ENCODE results near the gene PPP2R2B. TPM values are rescaled to one million over a fixed set of nuclear protein-coding genes. Genes with fewer than 3 reads are reported as not detected.

The PPP2R2B gene
- total and polyA plus RNA-seq, 2 donors (not counting 1 experiment from before 2014, with no cell fraction given) = 0.67 to 1.5 TPM

DNA sequence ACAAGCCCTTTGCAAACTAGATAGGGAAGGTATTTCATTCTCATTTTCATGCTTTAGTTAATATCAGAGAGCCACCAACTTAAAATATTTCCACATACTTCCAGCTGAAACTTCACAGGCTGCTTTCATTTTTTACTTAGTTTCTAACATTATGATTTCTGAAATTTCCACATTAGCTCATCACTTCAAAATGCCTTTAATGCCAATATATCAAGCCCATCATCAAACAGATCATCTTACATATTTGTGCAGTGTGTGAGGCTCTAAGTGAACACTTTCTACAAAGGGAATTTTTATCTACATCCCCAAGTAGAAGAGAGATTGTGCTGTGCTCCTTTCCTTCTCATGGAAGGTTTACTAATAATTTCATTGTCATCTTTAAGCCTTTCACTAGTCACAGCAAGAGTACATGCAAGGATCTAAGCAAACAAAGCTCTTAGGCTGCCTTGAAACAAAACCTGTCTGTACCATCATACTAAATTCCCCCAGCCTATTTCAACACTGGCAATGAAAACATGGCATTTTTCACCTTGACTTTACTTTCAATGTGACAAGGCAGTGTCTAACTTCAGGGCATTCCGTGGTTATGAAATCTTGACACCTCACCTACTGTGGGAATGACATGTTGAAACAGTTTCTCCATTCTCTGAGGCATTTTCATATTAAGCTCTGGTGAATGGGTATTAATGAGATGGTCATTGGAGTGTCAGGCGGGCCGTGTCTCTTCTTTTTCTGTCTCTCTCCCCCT is 45.4 kb downstream of the PPP2R2B start:
- no peak overlapping the region for H3K27ac ChIP-seq (ENCODE audit: insufficient read depth, low read length)
- no peaks in the 10 kb centered on the region for H3K9me3 ChIP-seq (ENCODE audit: control insufficient read depth, insufficient read depth, low read depth, low read length)
- H4K20me1 ChIP-seq (ENCODE audit: control insufficient read depth, extremely low read depth, insufficient read depth, low read length) = no peaks in the 10 kb centered on the region
- peak in 1 of 2 donors; percentile 40 for DNase-seq (ENCODE audit: low read depth in 2 of 2)
- H2AFZ ChIP-seq (ENCODE audit: low read length) = no peak overlapping the region
- no peaks in the 10 kb centered on the region for H3K27me3 ChIP-seq (ENCODE audit: control insufficient read depth, insufficient read depth, low read length)
- no peaks in the 10 kb centered on the region for H3K36me3 ChIP-seq (ENCODE audit: control insufficient read depth, insufficient read depth, low read length)
- TF ChIP-seq, protein P1, sequence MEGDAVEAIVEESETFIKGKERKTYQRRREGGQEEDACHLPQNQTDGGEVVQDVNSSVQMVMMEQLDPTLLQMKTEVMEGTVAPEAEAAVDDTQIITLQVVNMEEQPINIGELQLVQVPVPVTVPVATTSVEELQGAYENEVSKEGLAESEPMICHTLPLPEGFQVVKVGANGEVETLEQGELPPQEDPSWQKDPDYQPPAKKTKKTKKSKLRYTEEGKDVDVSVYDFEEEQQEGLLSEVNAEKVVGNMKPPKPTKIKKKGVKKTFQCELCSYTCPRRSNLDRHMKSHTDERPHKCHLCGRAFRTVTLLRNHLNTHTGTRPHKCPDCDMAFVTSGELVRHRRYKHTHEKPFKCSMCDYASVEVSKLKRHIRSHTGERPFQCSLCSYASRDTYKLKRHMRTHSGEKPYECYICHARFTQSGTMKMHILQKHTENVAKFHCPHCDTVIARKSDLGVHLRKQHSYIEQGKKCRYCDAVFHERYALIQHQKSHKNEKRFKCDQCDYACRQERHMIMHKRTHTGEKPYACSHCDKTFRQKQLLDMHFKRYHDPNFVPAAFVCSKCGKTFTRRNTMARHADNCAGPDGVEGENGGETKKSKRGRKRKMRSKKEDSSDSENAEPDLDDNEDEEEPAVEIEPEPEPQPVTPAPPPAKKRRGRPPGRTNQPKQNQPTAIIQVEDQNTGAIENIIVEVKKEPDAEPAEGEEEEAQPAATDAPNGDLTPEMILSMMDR (conservative IDR thresholded peaks at IDR 0.05 in 1 of 2, IDR thresholded peaks at IDR 0.05 in 1 of 2; ENCODE audit: low read depth in 1 of 2, low read length in 2 of 2) = no peak
- H3K4me3 ChIP-seq (replicated peaks in 1 of 4; ENCODE audit: control extremely low read depth in 1 of 4, insufficient read depth in 1 of 4, low read depth in 3 of 4, low read length in 4 of 4) = no peak overlapping the region
- H3K9ac ChIP-seq (ENCODE audit: insufficient read depth, low read length) = no peak overlapping the region
- no peak overlapping the region for H3K4me2 ChIP-seq (ENCODE audit: extremely low read depth, insufficient read depth, low read length)
- H3K4me1 ChIP-seq (ENCODE audit: control insufficient read depth, extremely low read depth, insufficient read depth, low read length) = no peaks in the 10 kb centered on the region
- H3K79me2 ChIP-seq (ENCODE audit: control insufficient read depth, insufficient read depth, low read length) = no peaks in the 10 kb centered on the region

DNA sequence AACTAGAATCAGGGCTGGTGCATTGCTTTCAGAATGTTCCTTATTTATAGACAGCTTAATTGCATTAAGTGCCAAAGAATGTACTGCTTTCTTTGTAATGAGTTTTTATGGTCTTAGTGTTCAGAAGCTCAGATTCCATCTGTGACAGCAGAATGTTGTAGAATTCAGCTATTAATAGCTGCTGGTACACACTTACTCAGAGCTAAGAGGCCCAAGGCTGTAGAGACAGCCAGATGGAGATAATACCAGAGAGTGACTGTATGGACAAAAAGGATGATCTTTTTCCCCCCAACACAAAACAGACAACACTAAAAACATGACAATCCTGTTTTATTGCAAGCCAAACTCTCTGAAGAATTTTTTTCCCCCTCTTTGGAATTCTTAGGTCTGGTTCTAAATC is 50.2 kb downstream of the PPP2R2B start:
- Histone ChIP-seq H3K27ac (ENCODE audit: insufficient read depth, low read length) (no peak overlapping the region), H3K27me3 (ENCODE audit: control insufficient read depth, insufficient read depth, low read length) (no peaks in the 10 kb centered on the region), H3K4me2 (ENCODE audit: extremely low read depth, insufficient read depth, low read length) (no peak overlapping the region), H3K9me3 (ENCODE audit: control insufficient read depth, insufficient read depth, low read depth, low read length) (no peaks in the 10 kb centered on the region), H3K9ac (ENCODE audit: insufficient read depth, low read length) (no peak overlapping the region), H3K79me2 (ENCODE audit: control insufficient read depth, insufficient read depth, low read length) (no peaks in the 10 kb centered on the region), H3K4me1 (ENCODE audit: control insufficient read depth, extremely low read depth, insufficient read depth, low read length) (no peaks in the 10 kb centered on the region), H3K4me3 (replicated peaks in 1 of 4; ENCODE audit: control extremely low read depth in 1 of 4, insufficient read depth in 1 of 4, low read depth in 3 of 4, low read length in 4 of 4) (no peak overlapping the region), H3K36me3 (ENCODE audit: control insufficient read depth, insufficient read depth, low read length) (no peaks in the 10 kb centered on the region), H2AFZ (ENCODE audit: low read length) (no peak overlapping the region), H4K20me1 (ENCODE audit: control insufficient read depth, extremely low read depth, insufficient read depth, low read length) (no peaks in the 10 kb centered on the region)
- peak in 1 of 2 donors; percentile 78 for DNase-seq (ENCODE audit: low read depth in 2 of 2)
- no peak for TF ChIP-seq EZH2 (IDR thresholded peaks at IDR 0.05; ENCODE audit: low read length, missing control alignments)
- TF ChIP-seq, protein P1 (conservative IDR thresholded peaks at IDR 0.05 in 1 of 2, IDR thresholded peaks at IDR 0.05 in 1 of 2; ENCODE audit: low read depth in 1 of 2, low read length in 2 of 2) = no peak

DNA sequence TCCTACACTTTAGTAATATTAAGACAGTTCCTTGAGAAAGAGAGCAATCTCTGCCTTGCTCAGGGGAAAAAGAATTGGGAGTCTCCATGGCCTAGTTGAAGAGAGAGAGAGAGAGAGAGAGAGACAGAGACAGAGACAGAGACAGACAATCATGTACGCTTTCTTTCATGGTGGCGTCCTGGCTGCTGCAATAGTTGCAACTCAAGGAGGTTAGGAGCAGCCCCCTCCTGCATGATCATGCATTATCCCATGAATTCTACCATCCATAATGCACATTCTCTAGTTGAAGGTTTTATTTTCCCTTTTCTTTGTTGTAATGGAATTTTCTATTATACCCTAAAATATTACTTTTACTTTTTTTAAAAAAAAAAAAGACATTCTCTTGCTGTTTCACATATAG is 50.7 kb downstream of the PPP2R2B start:
- H3K4me2 ChIP-seq (ENCODE audit: extremely low read depth, insufficient read depth, low read length) = no peak overlapping the region
- H3K9ac ChIP-seq (ENCODE audit: insufficient read depth, low read length) = no peak overlapping the region
- no peak overlapping the region for H2AFZ ChIP-seq (ENCODE audit: low read length)
- no peaks in the 10 kb centered on the region for H3K9me3 ChIP-seq (ENCODE audit: control insufficient read depth, insufficient read depth, low read depth, low read length)
- H3K4me1 ChIP-seq (ENCODE audit: control insufficient read depth, extremely low read depth, insufficient read depth, low read length) = no peaks in the 10 kb centered on the region
- H3K4me3 ChIP-seq (replicated peaks in 1 of 4; ENCODE audit: control extremely low read depth in 1 of 4, insufficient read depth in 1 of 4, low read depth in 3 of 4, low read length in 4 of 4) = no peak overlapping the region
- H3K79me2 ChIP-seq (ENCODE audit: control insufficient read depth, insufficient read depth, low read length) = no peaks in the 10 kb centered on the region
- H3K27me3 ChIP-seq (ENCODE audit: control insufficient read depth, insufficient read depth, low read length) = no peaks in the 10 kb centered on the region
- no peak for TF ChIP-seq EZH2 (IDR thresholded peaks at IDR 0.05; ENCODE audit: low read length, missing control alignments)
- TF ChIP-seq, protein P1 (conservative IDR thresholded peaks at IDR 0.05 in 1 of 2, IDR thresholded peaks at IDR 0.05 in 1 of 2; ENCODE audit: low read depth in 1 of 2, low read length in 2 of 2) = no peak
- H4K20me1 ChIP-seq (ENCODE audit: control insufficient read depth, extremely low read depth, insufficient read depth, low read length) = no peaks in the 10 kb centered on the region
- DNase-seq (ENCODE audit: low read depth in 2 of 2) = no peak
- no peak overlapping the region for H3K27ac ChIP-seq (ENCODE audit: insufficient read depth, low read length)
- no peaks in the 10 kb centered on the region for H3K36me3 ChIP-seq (ENCODE audit: control insufficient read depth, insufficient read depth, low read length)

Data from fibroblast of lung (primary cell).